ENCODE results near the gene SYT7. TPM values are rescaled to one million over a fixed set of nuclear protein-coding genes. Genes with fewer than 3 reads are reported as not detected.
"Not testable (repeated sequence)": the region's sequence is repeated elsewhere in the genome, so short reads cannot be mapped to it uniquely, and the experiment has no call there.

Gene SYT7
- total RNA-seq, 1 experiment from 2014 or later, result not detected

- no peak for DNase-seq
- no peak overlapping the region for H3K4me3 ChIP-seq (ENCODE audit: low read length)
- no peaks in the 10 kb centered on the region for H4K20me1 ChIP-seq (ENCODE audit: insufficient read depth, low read depth, low read length)
- H3K36me3 ChIP-seq (ENCODE audit: insufficient read depth, low read length), result no peaks in the 10 kb centered on the region
- H3K9me3 ChIP-seq (ENCODE audit: low read length), result no peaks in the 10 kb centered on the region
- no peak overlapping the region for H3K9ac ChIP-seq (ENCODE audit: low read length)
- H3K4me1 ChIP-seq (ENCODE audit: low read length), result no peaks in the 10 kb centered on the region
- H2AFZ ChIP-seq (ENCODE audit: low read length), result no peak overlapping the region
- H3K27ac ChIP-seq (ENCODE audit: low read length), result no peak overlapping the region
- H3K4me2 ChIP-seq (ENCODE audit: low read depth, low read length, poor library complexity, severe bottlenecking), result no peak overlapping the region
- no peaks in the 10 kb centered on the region for H3K27me3 ChIP-seq (ENCODE audit: low read length)
- H3K79me2 ChIP-seq (ENCODE audit: low read length), result no peaks in the 10 kb centered on the region
- H3K9me2 ChIP-seq (replicated peaks; ENCODE audit: insufficient read depth, low read length), result no peaks in the 10 kb centered on the region
Observed at GRCh38 chr11:61621917-61622585, 41.2 kb upstream of the SYT7 start.

GRCh38 chr11:61619471-61620226 is 38.8 kb upstream of the SYT7 start:
- no peaks in the 10 kb centered on the region for H3K27me3 ChIP-seq (ENCODE audit: low read length)
- no peaks in the 10 kb centered on the region for H3K4me1 ChIP-seq (ENCODE audit: low read length)
- no peaks in the 10 kb centered on the region for H4K20me1 ChIP-seq (ENCODE audit: insufficient read depth, low read depth, low read length)
- H3K79me2 ChIP-seq (ENCODE audit: low read length), result no peaks in the 10 kb centered on the region
- no peak overlapping the region for H3K9ac ChIP-seq (ENCODE audit: low read length)
- no peak overlapping the region for H2AFZ ChIP-seq (ENCODE audit: low read length)
- no peak for DNase-seq
- H3K4me3 ChIP-seq (ENCODE audit: low read length), result no peak overlapping the region
- H3K27ac ChIP-seq (ENCODE audit: low read length), result no peak overlapping the region
- no peak overlapping the region for H3K4me2 ChIP-seq (ENCODE audit: low read depth, low read length, poor library complexity, severe bottlenecking)
- no peaks in the 10 kb centered on the region for H3K36me3 ChIP-seq (ENCODE audit: insufficient read depth, low read length)
- H3K9me2 ChIP-seq (replicated peaks; ENCODE audit: insufficient read depth, low read length), result no peaks in the 10 kb centered on the region
- no peaks in the 10 kb centered on the region for H3K9me3 ChIP-seq (ENCODE audit: low read length)

GRCh38 chr11:61618978-61619377 is 38.1 kb upstream of the SYT7 start:
- no peak for DNase-seq
- Histone ChIP-seq H2AFZ (ENCODE audit: low read length) (no peak overlapping the region), H3K27me3 (ENCODE audit: low read length) (no peaks in the 10 kb centered on the region), H3K27ac (ENCODE audit: low read length) (no peak overlapping the region), H3K9me2 (replicated peaks; ENCODE audit: insufficient read depth, low read length) (no peaks in the 10 kb centered on the region), H3K4me1 (ENCODE audit: low read length) (no peaks in the 10 kb centered on the region), H3K4me3 (ENCODE audit: low read length) (no peak overlapping the region), H3K4me2 (ENCODE audit: low read depth, low read length, poor library complexity, severe bottlenecking) (no peak overlapping the region), H3K36me3 (ENCODE audit: insufficient read depth, low read length) (no peaks in the 10 kb centered on the region), H3K9ac (ENCODE audit: low read length) (no peak overlapping the region), H3K79me2 (ENCODE audit: low read length) (no peaks in the 10 kb centered on the region), H3K9me3 (ENCODE audit: low read length) (no peaks in the 10 kb centered on the region), H4K20me1 (ENCODE audit: insufficient read depth, low read depth, low read length) (no peaks in the 10 kb centered on the region)

GRCh38 chr11:61617515-61617914 is 36.6 kb upstream of the SYT7 start:
- no peaks in the 10 kb centered on the region for H3K27me3 ChIP-seq (ENCODE audit: low read length)
- no peak overlapping the region for H3K4me3 ChIP-seq (ENCODE audit: low read length)
- no peak overlapping the region for H2AFZ ChIP-seq (ENCODE audit: low read length)
- DNase-seq, result no peak
- no peaks in the 10 kb centered on the region for H3K9me3 ChIP-seq (ENCODE audit: low read length)
- no peak overlapping the region for H3K4me2 ChIP-seq (ENCODE audit: low read depth, low read length, poor library complexity, severe bottlenecking)
- H3K4me1 ChIP-seq (ENCODE audit: low read length), result no peaks in the 10 kb centered on the region
- H3K9ac ChIP-seq (ENCODE audit: low read length), result no peak overlapping the region
- H3K36me3 ChIP-seq (ENCODE audit: insufficient read depth, low read length), result no peaks in the 10 kb centered on the region
- H3K79me2 ChIP-seq (ENCODE audit: low read length), result no peaks in the 10 kb centered on the region
- H4K20me1 ChIP-seq (ENCODE audit: insufficient read depth, low read depth, low read length), result no peaks in the 10 kb centered on the region
- no peak overlapping the region for H3K27ac ChIP-seq (ENCODE audit: low read length)
- no peaks in the 10 kb centered on the region for H3K9me2 ChIP-seq (replicated peaks; ENCODE audit: insufficient read depth, low read length)

- DNase-seq, result no peak
- Histone ChIP-seq H2AFZ (ENCODE audit: low read length) (no peak overlapping the region), H3K9me2 (replicated peaks; ENCODE audit: insufficient read depth, low read length) (no peaks in the 10 kb centered on the region), H3K4me1 (ENCODE audit: low read length) (peaks cover 4% of the 10 kb centered on the region), H3K79me2 (ENCODE audit: low read length) (no peaks in the 10 kb centered on the region), H3K9ac (ENCODE audit: low read length) (no peak overlapping the region), H3K27ac (ENCODE audit: low read length) (no peak overlapping the region), H3K4me2 (ENCODE audit: low read depth, low read length, poor library complexity, severe bottlenecking) (no peak overlapping the region), H4K20me1 (ENCODE audit: insufficient read depth, low read depth, low read length) (no peaks in the 10 kb centered on the region), H3K36me3 (ENCODE audit: insufficient read depth, low read length) (no peaks in the 10 kb centered on the region), H3K9me3 (ENCODE audit: low read length) (no peaks in the 10 kb centered on the region), H3K27me3 (ENCODE audit: low read length) (no peaks in the 10 kb centered on the region), H3K4me3 (ENCODE audit: low read length) (no peak overlapping the region)
Observed at GRCh38 chr11:61616434-61616833, 35.6 kb upstream of the SYT7 start.

GRCh38 chr11:61614782-61615181 is 33.9 kb upstream of the SYT7 start:
- H3K4me2 ChIP-seq (ENCODE audit: low read depth, low read length, poor library complexity, severe bottlenecking); H3K9ac ChIP-seq (ENCODE audit: low read length); H3K9me3 ChIP-seq (ENCODE audit: low read length); H3K9me2 ChIP-seq (replicated peaks; ENCODE audit: insufficient read depth, low read length); H3K36me3 ChIP-seq (ENCODE audit: insufficient read depth, low read length); H4K20me1 ChIP-seq (ENCODE audit: insufficient read depth, low read depth, low read length); DNase-seq; H3K27me3 ChIP-seq (ENCODE audit: low read length); H3K79me2 ChIP-seq (ENCODE audit: low read length); H2AFZ ChIP-seq (ENCODE audit: low read length); H3K27ac ChIP-seq (ENCODE audit: low read length); H3K4me3 ChIP-seq (ENCODE audit: low read length): not testable (repeated sequence)
- peaks cover 16% of the 10 kb centered on the region for H3K4me1 ChIP-seq (ENCODE audit: low read length)

GRCh38 chr11:61613870-61614269 is 33.0 kb upstream of the SYT7 start:
- no peak for DNase-seq
- Histone ChIP-seq H3K36me3 (ENCODE audit: insufficient read depth, low read length) (no peaks in the 10 kb centered on the region), H3K4me2 (ENCODE audit: low read depth, low read length, poor library complexity, severe bottlenecking) (no peak overlapping the region), H3K79me2 (ENCODE audit: low read length) (no peaks in the 10 kb centered on the region), H4K20me1 (ENCODE audit: insufficient read depth, low read depth, low read length) (no peaks in the 10 kb centered on the region), H3K4me3 (ENCODE audit: low read length) (no peak overlapping the region), H3K27me3 (ENCODE audit: low read length) (no peaks in the 10 kb centered on the region), H3K27ac (ENCODE audit: low read length) (no peak overlapping the region), H2AFZ (ENCODE audit: low read length) (no peak overlapping the region), H3K9me2 (replicated peaks; ENCODE audit: insufficient read depth, low read length) (no peaks in the 10 kb centered on the region), H3K9ac (ENCODE audit: low read length) (no peak overlapping the region), H3K9me3 (ENCODE audit: low read length) (no peaks in the 10 kb centered on the region), H3K4me1 (ENCODE audit: low read length) (peaks cover 21% of the 10 kb centered on the region)

GRCh38 chr11:61613051-61613450 is 32.2 kb upstream of the SYT7 start:
- no peak overlapping the region for H3K9ac ChIP-seq (ENCODE audit: low read length)
- H3K9me2 ChIP-seq (replicated peaks; ENCODE audit: insufficient read depth, low read length), result no peaks in the 10 kb centered on the region
- no peaks in the 10 kb centered on the region for H3K27me3 ChIP-seq (ENCODE audit: low read length)
- DNase-seq, result no peak
- H3K4me3 ChIP-seq (ENCODE audit: low read length), result no peak overlapping the region
- no peaks in the 10 kb centered on the region for H3K36me3 ChIP-seq (ENCODE audit: insufficient read depth, low read length)
- H2AFZ ChIP-seq (ENCODE audit: low read length), result no peak overlapping the region
- no peaks in the 10 kb centered on the region for H3K9me3 ChIP-seq (ENCODE audit: low read length)
- no peak overlapping the region for H3K4me2 ChIP-seq (ENCODE audit: low read depth, low read length, poor library complexity, severe bottlenecking)
- no peak overlapping the region for H3K27ac ChIP-seq (ENCODE audit: low read length)
- H3K4me1 ChIP-seq (ENCODE audit: low read length), result peaks cover 21% of the 10 kb centered on the region
- H4K20me1 ChIP-seq (ENCODE audit: insufficient read depth, low read depth, low read length), result no peaks in the 10 kb centered on the region
- H3K79me2 ChIP-seq (ENCODE audit: low read length), result no peaks in the 10 kb centered on the region
